DND-41 (cell line): ENCODE data around the gene C16orf95.
A peak's percentile ranks its signal among the peaks of the same experiment; 100 is the strongest.

Experiments
- ATAC-seq: fragments of 200-7000 bp; cut with Tn5 transposase; 3 replicates; pipeline ENCODE4 v1.9.1; 2021; ENCODE audit warnings: low read depth; ENCODE audit not compliant: insufficient read depth
- DNase-seq: peaks from one replicate; pipeline ENCODE4 v3.0.0-alpha.2; 2020
- H2AFZ ChIP-seq: 2 replicates; pipeline ENCODE4 v1.6.0; 2012; ENCODE audit warnings: low read depth, low read length
- H3K27ac ChIP-seq: 2 replicates; pipeline ENCODE4 v1.5.1; 2012; ENCODE audit warnings: low read length, inconsistent platforms
- H3K27me3 ChIP-seq: fragments of 200-600 bp; sonication (generic); 2 replicates; pipeline ENCODE4 v1.6.0; 2012; ENCODE audit warnings: low read length, mild to moderate bottlenecking, inconsistent platforms; ENCODE audit not compliant: insufficient read depth, poor library complexity
- H3K36me3 ChIP-seq: 2 replicates; pipeline ENCODE4 v1.5.1; 2012; ENCODE audit warnings: low read length, inconsistent platforms; ENCODE audit not compliant: insufficient read depth
- H3K4me1 ChIP-seq: 2 replicates; pipeline ENCODE4 v1.5.1; 2012; ENCODE audit warnings: mild to moderate bottlenecking, low read length; ENCODE audit not compliant: insufficient read depth
- H3K4me2 ChIP-seq: 2 replicates; pipeline ENCODE4 v1.6.0; 2012; ENCODE audit warnings: mild to moderate bottlenecking, moderate library complexity, low read length, inconsistent platforms; ENCODE audit not compliant: insufficient read depth
- H3K4me3 ChIP-seq, 2 experiments: fragments of 200-600 bp in 1 of 2; shearing (Covaris generic) in 1 of 2; 2 replicates each; pipeline ENCODE4 v1.5.1; 2012 to 2016; ENCODE audit warnings: inconsistent platforms in 2 of 2, low read length in 2 of 2, mild to moderate bottlenecking in 2 of 2, low read depth in 1 of 2, moderate library complexity in 1 of 2
- H3K79me2 ChIP-seq: 2 replicates; pipeline ENCODE4 v1.6.0; 2012; ENCODE audit warnings: low read length, inconsistent platforms; ENCODE audit not compliant: insufficient read depth
- H3K9ac ChIP-seq: 2 replicates; pipeline ENCODE4 v1.6.0; 2012; ENCODE audit warnings: low read depth, mild to moderate bottlenecking, inconsistent platforms, low read length, moderate library complexity
- H3K9me3 ChIP-seq: 2 replicates; pipeline ENCODE4 v1.5.1; 2012; ENCODE audit warnings: low read length, moderate library complexity, mild to moderate bottlenecking, inconsistent platforms; ENCODE audit not compliant: insufficient read depth, severe bottlenecking
- H4K20me1 ChIP-seq: 2 replicates; pipeline ENCODE4 v1.6.0; 2012; ENCODE audit warnings: low read length; ENCODE audit not compliant: insufficient read depth
- CTCF ChIP-seq: IDR thresholded peaks from 2 replicates; pipeline ENCODE4 v1.5.1; 2012; ENCODE audit warnings: borderline replicate concordance, low read length, moderate library complexity, mild to moderate bottlenecking; ENCODE audit not compliant: poor library complexity, severe bottlenecking; ENCODE audit errors: extremely low read depth
- EZH2 ChIP-seq: IDR thresholded peaks from 3 replicates; pipeline ENCODE4 v1.6.1; 2012; ENCODE audit warnings: borderline replicate concordance, low read depth, mild to moderate bottlenecking, moderate library complexity, low read length, inconsistent platforms; ENCODE audit not compliant: severe bottlenecking

The C16orf95 gene

GRCh38 chr16:87319997-87320491 is 2.9 kb upstream of the C16orf95 start:
- Histone ChIP-seq H4K20me1 (peaks cover 13% of the 10 kb centered on the region; the same call in 1 of the 2 replicates), H3K4me1 (peaks cover 23% of the 10 kb centered on the region), H3K27me3 (no peaks in the 10 kb centered on the region), H3K4me3 (no peak overlapping the region), H3K27ac (no peak overlapping the region), H2AFZ (no peak overlapping the region), H3K4me2 (no peak overlapping the region), H3K79me2 (peaks cover 20% of the 10 kb centered on the region), H3K9me3 (no peaks in the 10 kb centered on the region), H3K9ac (no peak overlapping the region), H3K36me3 (peaks cover 12% of the 10 kb centered on the region)
- no peak for TF ChIP-seq EZH2
- no peak for TF ChIP-seq CTCF
- ATAC-seq (no peak), DNase-seq (no peak)

- peak overlapping the region; percentile 96; the same call in 1 of the 2 replicates for H3K9ac ChIP-seq
Observed at GRCh38 chr16:87319011-87319410, 1.8 kb upstream of the C16orf95 start.

GRCh38 chr16:87317750-87318644 is 805 bp upstream of the C16orf95 start:
- peaks cover 23% of the 10 kb centered on the region for H3K4me1 ChIP-seq
- H3K4me2 ChIP-seq, result peak overlapping the region; percentile 95
- TF ChIP-seq EZH2 (no peak), CTCF (no peak)
- peak overlapping the region; percentile 94 for H3K27ac ChIP-seq
- H4K20me1 ChIP-seq, result 0 out of 2 replicates have a peak, but pooled peaks cover 5% of the 10 kb centered on the region
- peaks cover 10% of the 10 kb centered on the region for H3K36me3 ChIP-seq
- peak overlapping the region; percentile 87 to 95 for H3K4me3 ChIP-seq
- peaks cover 20% of the 10 kb centered on the region for H3K79me2 ChIP-seq
- peak; percentile 54 for DNase-seq
- H2AFZ ChIP-seq, result peak overlapping the region; percentile 95
- H3K27me3 ChIP-seq, result no peaks in the 10 kb centered on the region
- H3K9ac ChIP-seq, result peak overlapping the region; percentile 96
- no peaks in the 10 kb centered on the region for H3K9me3 ChIP-seq
- peak; percentile 6; the same call in 1 of the 3 replicates for ATAC-seq

More at GRCh38 chr16:87319011-87319410, 1.8 kb upstream of the C16orf95 start:
- no peak overlapping the region for H3K27ac ChIP-seq
- peaks cover 23% of the 10 kb centered on the region for H3K4me1 ChIP-seq
- H2AFZ ChIP-seq, result no peak overlapping the region
- H3K27me3 ChIP-seq, result no peaks in the 10 kb centered on the region
- peaks cover 10% of the 10 kb centered on the region for H3K36me3 ChIP-seq
- peak overlapping the region; percentile 95 for H3K4me2 ChIP-seq
- peaks cover 20% of the 10 kb centered on the region for H3K79me2 ChIP-seq
- no peaks in the 10 kb centered on the region for H3K9me3 ChIP-seq
- ATAC-seq, result no peak
- H3K4me3 ChIP-seq, result peak overlapping the region in 1 of 2 experiments; percentile 87; a peak in 2 of 4 replicates
- no peak for TF ChIP-seq CTCF
- no peak for TF ChIP-seq EZH2
- H4K20me1 ChIP-seq, result peaks cover 6% of the 10 kb centered on the region; the same call in 1 of the 2 replicates
- no peak for DNase-seq
